ENCODE data around the gene GPHN.

The GPHN gene

GRCh38 chr14:66974397-66975025 lies 466.6 kb downstream of the GPHN start:
- DNase-seq = no peak

GRCh38 chr14:66975251-66975650 lies 467.3 kb downstream of the GPHN start:
- DNase-seq = no peak

- DNase-seq = peak in 1 of 5 donors; percentile 43
Measured at GRCh38 chr14:66979101-66979974, 471.4 kb downstream of the GPHN start.

- DNase-seq = no peak
Measured at GRCh38 chr14:66982247-66982646, 474.3 kb downstream of the GPHN start.

GRCh38 chr14:66992776-66993175 lies 484.8 kb downstream of the GPHN start:
- DNase-seq = no peak

GRCh38 chr14:66993512-66993911 lies 485.6 kb downstream of the GPHN start:
- no peak for DNase-seq

- peak in 1 of 5 donors; percentile 50 for DNase-seq
Measured at GRCh38 chr14:66998013-66998412, 490.1 kb downstream of the GPHN start.

GRCh38 chr14:66999978-67000377 lies 492.0 kb downstream of the GPHN start:
- DNase-seq = no peak

GRCh38 chr14:67002994-67003753 lies 495.2 kb downstream of the GPHN start:
- no peak for DNase-seq

GRCh38 chr14:67004521-67004920 lies 496.6 kb downstream of the GPHN start:
- no peak for DNase-seq

- DNase-seq = peak in 1 of 5 donors; percentile 8
Measured at GRCh38 chr14:67010602-67011001, 502.7 kb downstream of the GPHN start.

GRCh38 chr14:67016856-67017255 lies 508.9 kb downstream of the GPHN start:
- DNase-seq = no peak

- no peak for DNase-seq
Measured at GRCh38 chr14:67018720-67019119, 510.8 kb downstream of the GPHN start.

GRCh38 chr14:67019796-67020195 lies 511.8 kb downstream of the GPHN start:
- no peak for DNase-seq

- DNase-seq = no peak
Measured at GRCh38 chr14:67031920-67032774, 524.2 kb downstream of the GPHN start.

- DNase-seq = no peak
Measured at GRCh38 chr14:67045440-67045839, 537.5 kb downstream of the GPHN start.

- no peak for DNase-seq
Measured at GRCh38 chr14:67050896-67051295, 542.9 kb downstream of the GPHN start.

GRCh38 chr14:67056684-67057083 lies 548.7 kb downstream of the GPHN start:
- DNase-seq = no peak

- DNase-seq = no peak
Measured at GRCh38 chr14:67059596-67059995, 551.6 kb downstream of the GPHN start.

- no peak for DNase-seq
Measured at GRCh38 chr14:67060546-67060945, 552.6 kb downstream of the GPHN start.

- peak in 1 of 5 donors; percentile 44 for DNase-seq
Measured at GRCh38 chr14:67067070-67067814, 559.3 kb downstream of the GPHN start.

- DNase-seq = no peak
Measured at GRCh38 chr14:67068251-67068650, 560.3 kb downstream of the GPHN start.
